ENCODE data around the gene MPIG6B.
A peak's percentile ranks its signal among the peaks of the same experiment; 100 is the strongest.

The MPIG6B gene

GRCh38 chr6:31764198-31764597, 41.0 kb downstream of the MPIG6B start:
- Histone ChIP-seq H3K36me3 (peaks cover 23% of the 10 kb centered on the region), H3K4me1 (ENCODE audit: control insufficient read depth in 1 of 2, insufficient read depth in 1 of 2, low read depth in 1 of 2, low read length in 1 of 2) (peaks cover 18% of the 10 kb centered on the region in 2 experiments), H3K27ac (no peak overlapping the region), H3K9me3 (no peaks in the 10 kb centered on the region), H3K27me3 (no peaks in the 10 kb centered on the region), H3K4me3 (ENCODE audit: low read depth in 1 of 2, low read length in 1 of 2) (no peak overlapping the region)
- no peak for TF ChIP-seq CTCF (IDR thresholded peaks at IDR 0.05)

- Histone ChIP-seq H3K36me3 (peaks cover 13% of the 10 kb centered on the region), H3K27ac (no peak overlapping the region), H3K27me3 (no peaks in the 10 kb centered on the region), H3K9me3 (no peaks in the 10 kb centered on the region), H3K4me3 (ENCODE audit: low read depth in 1 of 2, low read length in 1 of 2) (no peak overlapping the region), H3K4me1 (ENCODE audit: control insufficient read depth in 1 of 2, insufficient read depth in 1 of 2, low read depth in 1 of 2, low read length in 1 of 2) (peaks cover 26 to 27% of the 10 kb centered on the region in 2 experiments)
- no peak for TF ChIP-seq CTCF (IDR thresholded peaks at IDR 0.05)
These were observed 42.4 kb downstream of the MPIG6B start for GRCh38 chr6:31765559-31765909.

GRCh38 chr6:31765910-31766794, 43.0 kb downstream of the MPIG6B start:
- Histone ChIP-seq H3K36me3 (peaks cover 8% of the 10 kb centered on the region), H3K27ac (no peak overlapping the region), H3K27me3 (no peaks in the 10 kb centered on the region), H3K4me1 (ENCODE audit: control insufficient read depth in 1 of 2, insufficient read depth in 1 of 2, low read depth in 1 of 2, low read length in 1 of 2) (peaks cover 26 to 27% of the 10 kb centered on the region in 2 experiments), H3K4me3 (ENCODE audit: low read depth in 1 of 2, low read length in 1 of 2) (no peak overlapping the region), H3K9me3 (no peaks in the 10 kb centered on the region)
- no peak for TF ChIP-seq CTCF (IDR thresholded peaks at IDR 0.05)

- Histone ChIP-seq H3K36me3 (no peaks in the 10 kb centered on the region), H3K9me3 (no peaks in the 10 kb centered on the region), H3K4me3 (ENCODE audit: low read depth in 1 of 2, low read length in 1 of 2) (no peak overlapping the region), H3K4me1 (ENCODE audit: control insufficient read depth in 1 of 2, insufficient read depth in 1 of 2, low read depth in 1 of 2, low read length in 1 of 2) (peaks cover 26 to 27% of the 10 kb centered on the region in 2 experiments), H3K27me3 (no peaks in the 10 kb centered on the region), H3K27ac (peak overlapping the region; percentile 26)
- TF ChIP-seq CTCF (IDR thresholded peaks at IDR 0.05), result no peak
These were observed 44.0 kb downstream of the MPIG6B start for GRCh38 chr6:31767096-31767645.

GRCh38 chr6:31768363-31769257, 45.4 kb downstream of the MPIG6B start:
- no peaks in the 10 kb centered on the region for H3K36me3 ChIP-seq
- TF ChIP-seq CTCF (IDR thresholded peaks at IDR 0.05), result no peak
- peak overlapping the region in 1 of 2 experiments; percentile 30 for H3K4me3 ChIP-seq (ENCODE audit: low read depth in 1 of 2, low read length in 1 of 2)

More at GRCh38 chr6:31768363-31769257, 45.4 kb downstream of the MPIG6B start:
- Histone ChIP-seq H3K9me3 (no peaks in the 10 kb centered on the region), H3K27me3 (no peaks in the 10 kb centered on the region), H3K4me1 (ENCODE audit: control insufficient read depth in 1 of 2, insufficient read depth in 1 of 2, low read depth in 1 of 2, low read length in 1 of 2) (peaks cover 26 to 27% of the 10 kb centered on the region in 2 experiments), H3K27ac (peak overlapping the region; percentile 80)
